BLaER1 treated with 17β-estradiol and CSF1 and Interleukin-3, amounts not matched to agents 10 nM and 100 nM (cell line): ENCODE measurements around the gene C3orf20.

Experiments
- H3K27ac ChIP-seq, 11 experiments: shearing (Covaris generic); formaldehyde crosslinking; 2 replicates each; pipeline ENCODE4 v1.8.1; 2022
- H3K27me3 ChIP-seq, 11 experiments: shearing (Covaris generic); formaldehyde crosslinking; 2 replicates each; pipeline ENCODE4 v1.8.1; 2022
- H3K36me3 ChIP-seq, 11 experiments: shearing (Covaris generic); formaldehyde crosslinking; 2 replicates each; pipeline ENCODE4 v1.8.1; 2022
- H3K4me1 ChIP-seq, 10 experiments: shearing (Covaris generic); formaldehyde crosslinking; 2 replicates each; pipeline ENCODE4 v1.8.1; 2022
- H3K4me2 ChIP-seq, 11 experiments: shearing (Covaris generic); formaldehyde crosslinking; 2 replicates each; pipeline ENCODE4 v1.8.1; 2022
- H3K4me3 ChIP-seq, 10 experiments: shearing (Covaris generic); formaldehyde crosslinking; 2 replicates each; pipeline ENCODE4 v1.8.1; 2022
- H3K9ac ChIP-seq, 11 experiments: shearing (Covaris generic); formaldehyde crosslinking; 2 replicates each; pipeline ENCODE4 v1.8.1; 2022
- H3K9me3 ChIP-seq, 11 experiments: shearing (Covaris generic); formaldehyde crosslinking; replicated peaks in 1 of 11; 2 replicates each; pipeline ENCODE4 v1.8.1; 2022
- H4K20me1 ChIP-seq, 11 experiments: shearing (Covaris generic); formaldehyde crosslinking; 2 replicates each; pipeline ENCODE4 v1.8.1; 2022
- Cebpa-rat ChIP-seq, 11 experiments: shearing (Covaris generic); IDR thresholded peaks; 2 replicates each; pipeline ENCODE4 v1.8.1; 2022

The C3orf20 gene

GRCh38 chr3:14701676-14702075 is 26.7 kb downstream of the C3orf20 start:
- Histone ChIP-seq H3K9ac (no peak overlapping the region), H3K4me3 (no peak overlapping the region), H3K36me3 (no peaks in the 10 kb centered on the region), H4K20me1 (no peaks in the 10 kb centered on the region), H3K27ac (no peak overlapping the region), H3K27me3 (no peaks in the 10 kb centered on the region), H3K9me3 (no peaks in the 10 kb centered on the region; a peak in 1 of 22 replicates), H3K4me2 (no peak overlapping the region), H3K4me1 (peaks cover 0 to 5% (median 0%) of the 10 kb centered on the region in 10 experiments; a peak in 1 of 20 replicates)
- no peak for TF ChIP-seq Cebpa-rat (IDR thresholded peaks at IDR 0.05)

- no peak overlapping the region for H3K9ac ChIP-seq
- no peaks in the 10 kb centered on the region for H4K20me1 ChIP-seq
- peaks cover 0 to 3% (median 0%) of the 10 kb centered on the region in 11 experiments; a peak in 2 of 22 replicates for H3K9me3 ChIP-seq
- H3K4me1 ChIP-seq, result peaks cover 0 to 9% (median 0%) of the 10 kb centered on the region in 10 experiments; a peak in 1 of 20 replicates
- no peak overlapping the region for H3K27ac ChIP-seq
- H3K4me3 ChIP-seq, result no peak overlapping the region
- H3K36me3 ChIP-seq, result no peaks in the 10 kb centered on the region
- H3K4me2 ChIP-seq, result no peak overlapping the region
- TF ChIP-seq Cebpa-rat (IDR thresholded peaks at IDR 0.05), result no peak
- no peaks in the 10 kb centered on the region for H3K27me3 ChIP-seq
Observed at GRCh38 chr3:14703128-14703750, 28.3 kb downstream of the C3orf20 start.

GRCh38 chr3:14703791-14704190 is 28.9 kb downstream of the C3orf20 start:
- no peak overlapping the region for H3K4me2 ChIP-seq
- no peaks in the 10 kb centered on the region for H3K36me3 ChIP-seq
- no peaks in the 10 kb centered on the region for H4K20me1 ChIP-seq
- H3K27me3 ChIP-seq, result no peaks in the 10 kb centered on the region
- H3K4me3 ChIP-seq, result no peak overlapping the region
- no peak overlapping the region for H3K9ac ChIP-seq
- TF ChIP-seq Cebpa-rat (IDR thresholded peaks at IDR 0.05), result no peak
- peaks cover 0 to 9% (median 0%) of the 10 kb centered on the region in 10 experiments; a peak in 1 of 20 replicates for H3K4me1 ChIP-seq
- H3K27ac ChIP-seq, result no peak overlapping the region
- peaks cover 0 to 7% (median 0%) of the 10 kb centered on the region in 11 experiments; a peak in 2 of 22 replicates for H3K9me3 ChIP-seq

- no peak for TF ChIP-seq Cebpa-rat (IDR thresholded peaks at IDR 0.05)
- Histone ChIP-seq H3K36me3 (no peaks in the 10 kb centered on the region), H3K4me3 (no peak overlapping the region), H3K27ac (no peak overlapping the region), H3K9ac (no peak overlapping the region), H3K9me3 (peaks cover 0 to 8% (median 0%) of the 10 kb centered on the region in 11 experiments; a peak in 2 of 22 replicates), H3K4me1 (peaks cover 0 to 9% (median 0%) of the 10 kb centered on the region in 10 experiments; a peak in 1 of 20 replicates), H4K20me1 (no peaks in the 10 kb centered on the region), H3K4me2 (peak overlapping the region in 1 of 11 experiments; percentile 13; a peak in 1 of 22 replicates), H3K27me3 (no peaks in the 10 kb centered on the region)
Observed at GRCh38 chr3:14706096-14706495, 31.2 kb downstream of the C3orf20 start.

GRCh38 chr3:14716591-14716990 is 41.6 kb downstream of the C3orf20 start:
- Histone ChIP-seq H3K27ac (no peak overlapping the region), H3K4me2 (no peak overlapping the region), H4K20me1 (no peaks in the 10 kb centered on the region), H3K36me3 (peaks cover 0 to 6% (median 0%) of the 10 kb centered on the region in 11 experiments; a peak in 1 of 22 replicates), H3K9me3 (peaks cover 8 to 23% (median 15%) of the 10 kb centered on the region in 11 experiments; a peak in 16 of 22 replicates), H3K4me1 (no peaks in the 10 kb centered on the region), H3K27me3 (no peaks in the 10 kb centered on the region), H3K4me3 (no peak overlapping the region), H3K9ac (no peak overlapping the region)
- TF ChIP-seq Cebpa-rat (IDR thresholded peaks at IDR 0.05), result no peak

GRCh38 chr3:14717307-14717706 is 42.4 kb downstream of the C3orf20 start:
- no peak for TF ChIP-seq Cebpa-rat (IDR thresholded peaks at IDR 0.05)
- Histone ChIP-seq H3K9ac (no peak overlapping the region), H3K4me3 (no peak overlapping the region), H3K9me3 (peaks cover 8 to 18% (median 12%) of the 10 kb centered on the region in 11 experiments; a peak in 16 of 22 replicates), H4K20me1 (no peaks in the 10 kb centered on the region), H3K4me1 (no peaks in the 10 kb centered on the region), H3K36me3 (peaks cover 0 to 6% (median 0%) of the 10 kb centered on the region in 11 experiments; a peak in 1 of 22 replicates), H3K27ac (no peak overlapping the region), H3K27me3 (no peaks in the 10 kb centered on the region), H3K4me2 (no peak overlapping the region)

GRCh38 chr3:14718539-14718938 is 43.6 kb downstream of the C3orf20 start:
- H3K4me2 ChIP-seq, result no peak overlapping the region
- H3K27me3 ChIP-seq, result no peaks in the 10 kb centered on the region
- no peak overlapping the region for H3K4me3 ChIP-seq
- peaks cover 0 to 6% (median 1%) of the 10 kb centered on the region in 11 experiments; a peak in 13 of 22 replicates for H3K9me3 ChIP-seq
- no peak overlapping the region for H3K9ac ChIP-seq
- no peaks in the 10 kb centered on the region for H3K4me1 ChIP-seq
- H3K27ac ChIP-seq, result no peak overlapping the region
- no peaks in the 10 kb centered on the region for H4K20me1 ChIP-seq
- H3K36me3 ChIP-seq, result peaks cover 0 to under 1% (median 0%) of the 10 kb centered on the region in 11 experiments; a peak in 1 of 22 replicates
- no peak for TF ChIP-seq Cebpa-rat (IDR thresholded peaks at IDR 0.05)

- Histone ChIP-seq H3K4me3 (no peak overlapping the region), H3K36me3 (no peaks in the 10 kb centered on the region), H3K27me3 (no peaks in the 10 kb centered on the region), H4K20me1 (no peaks in the 10 kb centered on the region), H3K9ac (no peak overlapping the region), H3K4me1 (no peaks in the 10 kb centered on the region), H3K9me3 (peaks cover 0 to 1% (median 0%) of the 10 kb centered on the region in 11 experiments; a peak in 2 of 22 replicates), H3K4me2 (no peak overlapping the region), H3K27ac (no peak overlapping the region)
- no peak for TF ChIP-seq Cebpa-rat (IDR thresholded peaks at IDR 0.05)
Observed at GRCh38 chr3:14719006-14719405, 44.1 kb downstream of the C3orf20 start.

- Histone ChIP-seq H3K27ac (no peak overlapping the region), H3K9me3 (no peaks in the 10 kb centered on the region), H3K4me3 (no peak overlapping the region), H3K9ac (no peak overlapping the region), H3K36me3 (no peaks in the 10 kb centered on the region), H3K27me3 (no peaks in the 10 kb centered on the region), H4K20me1 (no peaks in the 10 kb centered on the region), H3K4me1 (no peaks in the 10 kb centered on the region), H3K4me2 (no peak overlapping the region)
- TF ChIP-seq Cebpa-rat (IDR thresholded peaks at IDR 0.05), result no peak
Observed at GRCh38 chr3:14721126-14721864, 46.4 kb downstream of the C3orf20 start.
